SU-DHL-6 (cell line): Measurements from ENCODE around the gene RPLP2.
A peak's percentile ranks its signal among the peaks of the same experiment; 100 is the strongest.

Experiments used
- H2AFZ ChIP-seq: fragments of 200-600 bp; sonication (generic); 2 replicates; pipeline ENCODE4 v1.6.1; 2014; ENCODE audit warnings: low read depth, mild to moderate bottlenecking, moderate library complexity, mixed read lengths, antibody characterized with exemption, low read length; ENCODE audit not compliant: severe bottlenecking
- H3F3A ChIP-seq: fragments of 200-600 bp; shearing (Covaris generic); 2 replicates; pipeline ENCODE4 v1.6.0; 2016; ENCODE audit warnings: antibody characterized with exemption, mild to moderate bottlenecking; ENCODE audit not compliant: insufficient read depth
- H3K27ac ChIP-seq: fragments of 200-600 bp; sonication (generic); 2 replicates; pipeline ENCODE4 v1.5.1; 2016; ENCODE audit warnings: low read depth, mild to moderate bottlenecking, low read length, moderate library complexity, mixed read lengths
- H3K27me3 ChIP-seq: fragments of 200-600 bp; sonication (generic), shearing (Covaris generic); 2 replicates; pipeline ENCODE4 v1.6.0; 2014; ENCODE audit warnings: mild to moderate bottlenecking, low read length
- H3K36me3 ChIP-seq: fragments of 200-600 bp; sonication (generic); 2 replicates; pipeline ENCODE4 v1.6.1; 2014; ENCODE audit warnings: mild to moderate bottlenecking, low read length, mixed read lengths
- H3K4me2 ChIP-seq: fragments of 300-600, 200-600 bp; shearing (Covaris generic), sonication (generic); 2 replicates; pipeline ENCODE4 v1.6.0; 2014; ENCODE audit warnings: low read length, low read depth, mild to moderate bottlenecking; ENCODE audit not compliant: poor library complexity, severe bottlenecking
- H3K4me3 ChIP-seq: fragments of 200-600 bp; sonication (generic); 2 replicates; pipeline ENCODE4 v1.5.1; 2014; ENCODE audit warnings: antibody characterized with exemption, low read length, mild to moderate bottlenecking, mixed read lengths; ENCODE audit not compliant: insufficient read depth, poor library complexity, severe bottlenecking
- H3K79me2 ChIP-seq: fragments of 200-600 bp; sonication (generic); 2 replicates; pipeline ENCODE4 v1.6.1; 2014; ENCODE audit warnings: mild to moderate bottlenecking, low read length, moderate library complexity; ENCODE audit not compliant: insufficient read depth
- H3K9ac ChIP-seq: fragments of 200-600 bp; sonication (generic); 2 replicates; pipeline ENCODE4 v1.7.0; 2014; ENCODE audit warnings: mild to moderate bottlenecking, low read length
- H3K9me2 ChIP-seq: fragments of 200-600 bp; sonication (generic); replicated peaks from 2 replicates; pipeline ENCODE4 v1.6.1; 2014; ENCODE audit warnings: low read length; ENCODE audit not compliant: insufficient read depth
- H3K9me3 ChIP-seq: fragments of 200-600 bp; sonication (generic); 2 replicates; pipeline ENCODE4 v1.6.1; 2014; ENCODE audit warnings: low read length, mixed read lengths; ENCODE audit not compliant: insufficient read depth
- H4K20me1 ChIP-seq: fragments of 200-600 bp; sonication (generic); 2 replicates; pipeline ENCODE4 v1.6.1; 2014; ENCODE audit warnings: low read depth, mild to moderate bottlenecking, antibody characterized with exemption, low read length, moderate library complexity, mixed read lengths
- CTCF ChIP-seq: fragments of 200-600 bp; sonication (generic); IDR thresholded peaks from one replicate; pipeline ENCODE4 v1.5.1; 2017; ENCODE audit warnings: antibody characterized with exemption, mild to moderate bottlenecking, low read length, moderate library complexity; ENCODE audit not compliant: insufficient read depth, poor library complexity, severe bottlenecking
- EZH2phosphoT487 ChIP-seq: fragments of 200-600 bp; sonication (generic), shearing (Covaris generic); conservative IDR thresholded peaks from 2 replicates; pipeline ENCODE4 v1.6.1; 2018; ENCODE audit warnings: mild to moderate bottlenecking, antibody characterized with exemption, low read length, moderate library complexity, mixed read lengths

The RPLP2 gene

GRCh38 chr11:788009-788640 lies 21.6 kb upstream of the RPLP2 start:
- Histone ChIP-seq H3K27me3 (no peaks in the 10 kb centered on the region), H3K9me3 (no peaks in the 10 kb centered on the region), H3K9me2 (no peaks in the 10 kb centered on the region), H3K36me3 (no peaks in the 10 kb centered on the region), H3K9ac (no peak overlapping the region), H3K4me2 (no peak overlapping the region), H3K79me2 (no peaks in the 10 kb centered on the region), H2AFZ (no peak overlapping the region), H3K27ac (no peak overlapping the region), H3F3A (peaks cover 6% of the 10 kb centered on the region; the same call in 1 of the 2 replicates), H3K4me3 (no peak overlapping the region), H4K20me1 (no peaks in the 10 kb centered on the region)
- peak; percentile 16 for TF ChIP-seq CTCF
- TF ChIP-seq EZH2phosphoT487: no peak

GRCh38 chr11:788953-789940 lies 20.5 kb upstream of the RPLP2 start:
- TF ChIP-seq EZH2phosphoT487 (no peak), CTCF (no peak)
- H3K9me3 ChIP-seq: no peaks in the 10 kb centered on the region
- peak overlapping the region; percentile 47 for H3K9ac ChIP-seq
- no peaks in the 10 kb centered on the region for H3K36me3 ChIP-seq
- H3K4me3 ChIP-seq: peak overlapping the region; percentile 49
- H3K9me2 ChIP-seq: no peaks in the 10 kb centered on the region
- peaks cover 6% of the 10 kb centered on the region; the same call in 1 of the 2 replicates for H3F3A ChIP-seq
- H4K20me1 ChIP-seq: no peaks in the 10 kb centered on the region
- no peak overlapping the region for H3K27ac ChIP-seq
- no peak overlapping the region for H2AFZ ChIP-seq
- H3K27me3 ChIP-seq: no peaks in the 10 kb centered on the region
- H3K79me2 ChIP-seq: no peaks in the 10 kb centered on the region
- peak overlapping the region; percentile 54 for H3K4me2 ChIP-seq

GRCh38 chr11:789943-790342 lies 19.8 kb upstream of the RPLP2 start, which contains the start of gene CEND1:
Gene CEND1 (minus strand): TSS chr11:790090. CDS start chr11:788576, 1,514 bp downstream.
- H3K36me3 ChIP-seq: no peaks in the 10 kb centered on the region
- peaks cover 4% of the 10 kb centered on the region; the same call in 1 of the 2 replicates for H3F3A ChIP-seq
- no peaks in the 10 kb centered on the region for H3K9me3 ChIP-seq
- peak within 1 kb of the TSS; percentile 49 for H3K4me3 ChIP-seq
- no peaks in the 10 kb centered on the region for H3K27me3 ChIP-seq
- peak within 1 kb of the TSS; percentile 54 for H3K4me2 ChIP-seq
- H2AFZ ChIP-seq: no peak within 1 kb of the TSS
- no peak for TF ChIP-seq CTCF
- TF ChIP-seq EZH2phosphoT487: no peak
- H3K27ac ChIP-seq: no peak within 1 kb of the TSS
- peak within 1 kb of the TSS; percentile 47 for H3K9ac ChIP-seq
- H3K79me2 ChIP-seq: no peaks in the 10 kb centered on the region
- H3K9me2 ChIP-seq: no peaks in the 10 kb centered on the region
- no peaks in the 10 kb centered on the region for H4K20me1 ChIP-seq
